GM19438 (cell line): ENCODE data around the gene SLC25A33.
"Not testable (repeated sequence)": the region's sequence is repeated elsewhere in the genome, so short reads cannot be mapped to it uniquely, and the experiment has no call there.

Experiments used
- ATAC-seq: cut with Tn5 transposase; IDR thresholded peaks from one replicate; pipeline ENCODE4 v1.9.1; 2021; ENCODE audit warnings: low read depth; ENCODE audit not compliant: unreplicated experiment

Gene SLC25A33

GRCh38 chr1:9539165-9539828, at the start of gene SLC25A33:
Gene SLC25A33, plus strand, starts transcription at chr1:9539465. Its CDS starts 227 bp downstream, at chr1:9539692.
- peak; percentile 91 for ATAC-seq

- no peak for ATAC-seq
Measured at GRCh38 chr1:9490605-9491339, 48.5 kb upstream of the SLC25A33 start.

GRCh38 chr1:9493326-9493725, 45.9 kb upstream of the SLC25A33 start:
- ATAC-seq: no peak

- no peak for ATAC-seq
Measured at GRCh38 chr1:9494936-9495758, 44.1 kb upstream of the SLC25A33 start.

- ATAC-seq: no peak
Measured at GRCh38 chr1:9495854-9496374, 43.4 kb upstream of the SLC25A33 start.

- ATAC-seq: no peak
Measured at GRCh38 chr1:9500756-9501754, 38.2 kb upstream of the SLC25A33 start.

GRCh38 chr1:9503001-9503675, 36.1 kb upstream of the SLC25A33 start:
- no peak for ATAC-seq

- ATAC-seq: no peak
Measured at GRCh38 chr1:9505143-9505542, 34.1 kb upstream of the SLC25A33 start.

GRCh38 chr1:9506901-9507300, 32.4 kb upstream of the SLC25A33 start:
- no peak for ATAC-seq

GRCh38 chr1:9510130-9510529, 29.1 kb upstream of the SLC25A33 start:
- ATAC-seq: no peak

GRCh38 chr1:9515550-9515949, 23.7 kb upstream of the SLC25A33 start:
- not testable (repeated sequence) for ATAC-seq

GRCh38 chr1:9518454-9518998, 20.7 kb upstream of the SLC25A33 start:
- ATAC-seq: no peak

GRCh38 chr1:9520411-9520810, 18.9 kb upstream of the SLC25A33 start:
- ATAC-seq: no peak

- ATAC-seq: no peak
Measured at GRCh38 chr1:9529190-9529589, 10.1 kb upstream of the SLC25A33 start.

GRCh38 chr1:9530320-9530719, 8.9 kb upstream of the SLC25A33 start:
- no peak for ATAC-seq

- no peak for ATAC-seq
Measured at GRCh38 chr1:9534953-9535352, 4.3 kb upstream of the SLC25A33 start.

- ATAC-seq: no peak
Measured at GRCh38 chr1:9536301-9536700, 3.0 kb upstream of the SLC25A33 start.

- no peak for ATAC-seq
Measured at GRCh38 chr1:9537863-9538668, 1.2 kb upstream of the SLC25A33 start.
